ENCODE results near the gene FREM3.
"Not testable (repeated sequence)": the region's sequence is repeated elsewhere in the genome, so short reads cannot be mapped to it uniquely, and the experiment has no call there.

The FREM3 gene

GRCh38 chr4:143564472-143564871 lies 136.0 kb downstream of the FREM3 start:
- DNase-seq: no peak

- DNase-seq: peak; percentile 30 to 39
Observed at GRCh38 chr4:143559757-143560147, 140.7 kb downstream of the FREM3 start.

GRCh38 chr4:143558823-143559756 lies 141.4 kb downstream of the FREM3 start:
- DNase-seq: peak; percentile 66 to 69

GRCh38 chr4:143558286-143558685 lies 142.2 kb downstream of the FREM3 start:
- DNase-seq: no peak

- no peak for DNase-seq
Observed at GRCh38 chr4:143555676-143556075, 144.8 kb downstream of the FREM3 start.

GRCh38 chr4:143554728-143555597 lies 145.5 kb downstream of the FREM3 start:
- no peak for DNase-seq

GRCh38 chr4:143549928-143550327 lies 150.5 kb downstream of the FREM3 start:
- no peak for DNase-seq

GRCh38 chr4:143539670-143540023 lies 160.8 kb downstream of the FREM3 start:
- DNase-seq: no peak

GRCh38 chr4:143538979-143539669 lies 161.4 kb downstream of the FREM3 start:
- DNase-seq: no peak

GRCh38 chr4:143531788-143532491 lies 168.5 kb downstream of the FREM3 start:
- DNase-seq: no peak

- no peak for DNase-seq
Observed at GRCh38 chr4:143531380-143531779, 169.1 kb downstream of the FREM3 start.

- not testable (repeated sequence) for DNase-seq
Observed at GRCh38 chr4:143528046-143528445, 172.4 kb downstream of the FREM3 start.

Data from activated CD4-positive, alpha-beta T cell treated with anti-CD3 and anti-CD28 coated beads for 4 hours (primary cell).